Endodermal cell (in vitro differentiated cells): ENCODE measurements around the gene MDH1. TPM values are rescaled to one million over a fixed set of nuclear protein-coding genes. Genes with fewer than 3 reads are reported as not detected.

Experiments used
- DNase-seq: peaks from one replicate; pipeline ENCODE4 v3.0.0-alpha.2; 2017
- H3K27ac ChIP-seq: 2 replicates; pipeline ENCODE4 v1.5.1; 2013; ENCODE audit warnings: mild to moderate bottlenecking, low read depth, low read length, moderate library complexity
- H3K27me3 ChIP-seq: 2 replicates; pipeline ENCODE4 v1.6.1; 2013; ENCODE audit warnings: mild to moderate bottlenecking, low read length, moderate library complexity; ENCODE audit not compliant: insufficient read depth, control insufficient read depth, poor library complexity, severe bottlenecking
- H3K36me3 ChIP-seq: 2 replicates; pipeline ENCODE4 v1.7.0; 2013; ENCODE audit warnings: mild to moderate bottlenecking, low read length, moderate library complexity; ENCODE audit not compliant: control insufficient read depth, insufficient read depth
- H3K4me1 ChIP-seq: one replicate; pipeline ENCODE4 v1.7.0; 2013; ENCODE audit warnings: low read length; ENCODE audit not compliant: control insufficient read depth, insufficient read depth
- H3K4me3 ChIP-seq: 2 replicates; pipeline ENCODE4 v1.5.1; 2013; ENCODE audit warnings: mild to moderate bottlenecking, low read length, moderate library complexity
- H3K9ac ChIP-seq: 2 replicates; pipeline ENCODE4 v1.6.1; 2013; ENCODE audit warnings: mild to moderate bottlenecking, low read length, moderate library complexity; ENCODE audit not compliant: poor library complexity, severe bottlenecking; ENCODE audit errors: extremely low read depth
- H3K9me3 ChIP-seq: 2 replicates; pipeline ENCODE4 v1.6.1; 2013; ENCODE audit warnings: mild to moderate bottlenecking, low read length, moderate library complexity; ENCODE audit not compliant: control insufficient read depth
- H3K27ac Mint-ChIP-seq: 2 replicates; pipeline ENCODE4 v1.8.0; 2020; ENCODE audit warnings: mixed read lengths
- H3K27me3 Mint-ChIP-seq: 2 replicates; pipeline ENCODE4 v1.8.0; 2021; ENCODE audit warnings: mild to moderate bottlenecking, mixed read lengths; ENCODE audit not compliant: insufficient read depth
- H3K36me3 Mint-ChIP-seq: 2 replicates; pipeline ENCODE4 v1.8.0; 2020; ENCODE audit warnings: low read depth, mixed read lengths
- H3K4me1 Mint-ChIP-seq: 2 replicates; pipeline ENCODE4 v1.8.0; 2020; ENCODE audit warnings: mixed read lengths
- H3K4me3 Mint-ChIP-seq: 2 replicates; pipeline ENCODE4 v1.8.0; 2020; ENCODE audit warnings: mild to moderate bottlenecking, moderate library complexity, mixed read lengths
- H3K9me3 Mint-ChIP-seq: 2 replicates; pipeline ENCODE4 v1.8.0; 2020; ENCODE audit warnings: mild to moderate bottlenecking, mixed read lengths
- CTCF ChIP-seq: fragments of 200-600 bp; sonication (generic); conservative IDR thresholded peaks from 2 replicates; pipeline ENCODE4 v1.5.0; 2021; ENCODE audit warnings: antibody characterized with exemption, mild to moderate bottlenecking
- WGBS, 2 experiments: methylation state at CpG; one replicate each; pipeline versions ENCODE4 v1.1.5 to v1.1.7; 2013; ENCODE audit warnings: missing lambda C conversion rate in 2 of 2, mixed read lengths in 1 of 2; ENCODE audit not compliant: insufficient coverage in 1 of 2, insufficient read length in 1 of 2; 5-methylcytosine and 5-hydroxymethylcytosine counted together
- total RNA-seq, 2 donors: library from RNA; stranded (reverse); fragmentation: NEBNext Ultra II Directional in 1 of 2; extraction: Animal tissue kit (Norgen Biotek cat#: 25700) in 1 of 2; gene quantifications; 2 replicates in 1 of 2; 3 replicates in 1 of 2; pipeline ENCODE4 v1.2.1, GENCODE V29; 2021

Gene MDH1
- total RNA-seq, 2 donors from 2014 or later, result 160 to 259 TPM

GRCh38 chr2:63628403-63628942 is 39.7 kb downstream of the MDH1 start:
- H3K9me3 Mint-ChIP-seq, result peaks cover 11% of the 10 kb centered on the region
- no peak for TF ChIP-seq CTCF
- Histone ChIP-seq H3K36me3 (no peaks in the 10 kb centered on the region), H3K4me1 (no peaks in the 10 kb centered on the region), H3K27me3 (no peaks in the 10 kb centered on the region), H3K9ac (no peak overlapping the region), H3K27ac (peak overlapping the region; percentile 74), H3K9me3 (peaks cover 23% of the 10 kb centered on the region), H3K4me3 (no peak overlapping the region)
- H3K27ac Mint-ChIP-seq, result no peak overlapping the region
- no peak for DNase-seq
- H3K4me1 Mint-ChIP-seq, result no peaks in the 10 kb centered on the region
- WGBS, 2 experiments, result 93% methylated on average over 1 of the region's 1 CpG; no CpG with 5 or more reads in 1 of the 2 experiments
- no peaks in the 10 kb centered on the region for H3K27me3 Mint-ChIP-seq
- H3K4me3 Mint-ChIP-seq, result no peak overlapping the region
- peaks cover 2% of the 10 kb centered on the region for H3K36me3 Mint-ChIP-seq

GRCh38 chr2:63631501-63631900 is 42.7 kb downstream of the MDH1 start:
- H3K9me3 ChIP-seq, result peaks cover 45% of the 10 kb centered on the region
- H3K4me1 Mint-ChIP-seq, result no peaks in the 10 kb centered on the region
- 81 to 100% methylated on average over 1 of the region's 1 CpG for WGBS, 2 experiments
- no peaks in the 10 kb centered on the region for H3K27me3 ChIP-seq
- H3K9ac ChIP-seq, result no peak overlapping the region
- no peak overlapping the region for H3K27ac ChIP-seq
- no peaks in the 10 kb centered on the region for H3K4me1 ChIP-seq
- no peak for DNase-seq
- TF ChIP-seq CTCF, result no peak
- H3K4me3 ChIP-seq, result no peak overlapping the region
- peaks cover 16% of the 10 kb centered on the region for H3K9me3 Mint-ChIP-seq
- H3K36me3 ChIP-seq, result no peaks in the 10 kb centered on the region
- H3K27me3 Mint-ChIP-seq, result no peaks in the 10 kb centered on the region
- H3K36me3 Mint-ChIP-seq, result peaks cover 2% of the 10 kb centered on the region
- H3K4me3 Mint-ChIP-seq, result no peak overlapping the region
- no peak overlapping the region for H3K27ac Mint-ChIP-seq

GRCh38 chr2:63632382-63632781 is 43.6 kb downstream of the MDH1 start:
- H3K36me3 ChIP-seq, result no peaks in the 10 kb centered on the region
- no peak for DNase-seq
- no peak for TF ChIP-seq CTCF
- Mint-ChIP-seq H3K27me3 (no peaks in the 10 kb centered on the region), H3K4me3 (no peak overlapping the region), H3K9me3 (peaks cover 17% of the 10 kb centered on the region), H3K4me1 (no peaks in the 10 kb centered on the region), H3K27ac (no peak overlapping the region), H3K36me3 (peaks cover 2% of the 10 kb centered on the region)
- H3K9me3 ChIP-seq, result peaks cover 43% of the 10 kb centered on the region
- H3K27me3 ChIP-seq, result no peaks in the 10 kb centered on the region
- no peak overlapping the region for H3K9ac ChIP-seq
- H3K4me3 ChIP-seq, result no peak overlapping the region
- H3K4me1 ChIP-seq, result no peaks in the 10 kb centered on the region
- 97 to 100% methylated on average over 1 to 2 of the region's 2 CpGs for WGBS, 2 experiments
- H3K27ac ChIP-seq, result no peak overlapping the region
